Testis (tissue), 2 donors: ENCODE data around the gene CEP85L.

Experiments
- POLR2A ChIP-seq: fragments of 450-650 bp; IDR thresholded peaks from one replicate; pipeline ENCODE4 v1.6.1; 2017; ENCODE audit warnings: antibody characterized with exemption, mild to moderate bottlenecking, moderate library complexity
- TF ChIP-seq, protein P1 (sequence below), 3 experiments: fragments of 450-650 bp in 2 of 3; fragments of 200-600 bp in 1 of 3; sonication (generic) in 1 of 3; IDR thresholded peaks; one replicate each; pipeline ENCODE4 v1.5.1; 2016 to 2019; ENCODE audit warnings: antibody characterized with exemption in 3 of 3, mild to moderate bottlenecking in 2 of 3, moderate library complexity in 1 of 3

DNA sequence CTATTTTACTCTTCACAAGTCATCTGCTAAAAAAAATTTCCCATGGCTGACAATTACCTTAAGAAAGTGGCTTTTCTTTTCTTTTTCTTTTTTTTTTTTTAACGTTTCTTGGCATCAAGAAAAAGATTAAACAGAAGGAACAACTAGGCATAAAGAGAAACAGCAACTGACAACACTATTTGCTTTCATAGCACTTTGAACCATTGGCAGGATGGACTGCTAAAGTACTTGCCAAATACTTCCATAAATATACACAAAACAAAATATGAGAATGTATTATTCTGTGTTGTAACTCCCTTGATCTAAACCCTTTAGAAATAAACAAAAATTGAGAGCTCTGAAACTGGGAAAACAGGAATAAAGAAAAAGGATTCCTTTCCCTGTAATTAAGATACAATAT, 123.3 kb downstream of the CEP85L start:
- TF ChIP-seq, protein P1, sequence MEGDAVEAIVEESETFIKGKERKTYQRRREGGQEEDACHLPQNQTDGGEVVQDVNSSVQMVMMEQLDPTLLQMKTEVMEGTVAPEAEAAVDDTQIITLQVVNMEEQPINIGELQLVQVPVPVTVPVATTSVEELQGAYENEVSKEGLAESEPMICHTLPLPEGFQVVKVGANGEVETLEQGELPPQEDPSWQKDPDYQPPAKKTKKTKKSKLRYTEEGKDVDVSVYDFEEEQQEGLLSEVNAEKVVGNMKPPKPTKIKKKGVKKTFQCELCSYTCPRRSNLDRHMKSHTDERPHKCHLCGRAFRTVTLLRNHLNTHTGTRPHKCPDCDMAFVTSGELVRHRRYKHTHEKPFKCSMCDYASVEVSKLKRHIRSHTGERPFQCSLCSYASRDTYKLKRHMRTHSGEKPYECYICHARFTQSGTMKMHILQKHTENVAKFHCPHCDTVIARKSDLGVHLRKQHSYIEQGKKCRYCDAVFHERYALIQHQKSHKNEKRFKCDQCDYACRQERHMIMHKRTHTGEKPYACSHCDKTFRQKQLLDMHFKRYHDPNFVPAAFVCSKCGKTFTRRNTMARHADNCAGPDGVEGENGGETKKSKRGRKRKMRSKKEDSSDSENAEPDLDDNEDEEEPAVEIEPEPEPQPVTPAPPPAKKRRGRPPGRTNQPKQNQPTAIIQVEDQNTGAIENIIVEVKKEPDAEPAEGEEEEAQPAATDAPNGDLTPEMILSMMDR (IDR thresholded peaks at IDR 0.05): no peak
- no peak for TF ChIP-seq POLR2A
